GM11168 (cell line): ENCODE data around the gene GATA2.

ENCODE experiments used
- in situ Hi-C: fragments of 300-500 bp; cut with MboI; formaldehyde crosslinking; loops from one replicate; pipeline ENCODE4 v1.12.0; 2022; ENCODE audit warnings: low sequenced_read_pairs; ENCODE audit not compliant: unreplicated experiment

Gene GATA2

GRCh38 chr3:128489927-128490649 is 2.9 kb downstream of the GATA2 start:
- in situ Hi-C loops = no loop called here

- in situ Hi-C loops = no loop called here
Measured at GRCh38 chr3:128489674-128489926, 3.4 kb downstream of the GATA2 start.

- in situ Hi-C loops = no loop called here
Measured at GRCh38 chr3:128488991-128489673, 3.9 kb downstream of the GATA2 start.

GRCh38 chr3:128488636-128488990 is 4.4 kb downstream of the GATA2 start:
- in situ Hi-C loops = no loop called here

GRCh38 chr3:128487813-128488635 is 5.0 kb downstream of the GATA2 start:
- in situ Hi-C loops = no loop called here

GRCh38 chr3:128487538-128487812 is 5.5 kb downstream of the GATA2 start:
- in situ Hi-C loops = no loop called here

GRCh38 chr3:128486681-128487537 is 6.1 kb downstream of the GATA2 start:
- in situ Hi-C loops = no loop called here

- in situ Hi-C loops = no loop called here
Measured at GRCh38 chr3:128486205-128486628, 6.8 kb downstream of the GATA2 start.

GRCh38 chr3:128485282-128486204 is 7.5 kb downstream of the GATA2 start:
- in situ Hi-C loops = no loop called here

- in situ Hi-C loops = no loop called here
Measured at GRCh38 chr3:128484404-128485281, 8.4 kb downstream of the GATA2 start.

GRCh38 chr3:128483657-128484403 is 9.2 kb downstream of the GATA2 start:
- in situ Hi-C loops = no loop called here

GRCh38 chr3:128482666-128483656 is 10.0 kb downstream of the GATA2 start:
- in situ Hi-C loops = no loop called here

- in situ Hi-C loops = no loop called here
Measured at GRCh38 chr3:128482175-128482574, 10.8 kb downstream of the GATA2 start.

- in situ Hi-C loops = no loop called here
Measured at GRCh38 chr3:128481438-128481942, 11.5 kb downstream of the GATA2 start.

- in situ Hi-C loops = no loop called here
Measured at GRCh38 chr3:128480717-128481437, 12.1 kb downstream of the GATA2 start.

- in situ Hi-C loops = no loop called here
Measured at GRCh38 chr3:128480278-128480677, 12.7 kb downstream of the GATA2 start.
